Subcutaneous adipose tissue (tissue), 4 donors: Measurements from ENCODE around the gene CREB3L2. TPM values are rescaled to one million over a fixed set of nuclear protein-coding genes. Genes with fewer than 3 reads are reported as not detected.

ENCODE experiments used
- total RNA-seq, 4 donors: library from RNA; depleted of rRNA; stranded (reverse); fragments of >200 nt; gene quantifications; one replicate each; pipeline ENCODE4 v1.1.0, GENCODE V29; 2016
- TF ChIP-seq, protein P1 (sequence below): fragments of 450-650 bp; IDR thresholded peaks from one replicate; pipeline ENCODE4 v1.5.1; 2016; ENCODE audit warnings: low read depth, mild to moderate bottlenecking, control low read depth, antibody characterized with exemption, moderate library complexity

The CREB3L2 gene
- total RNA-seq, 4 donors from 2014 or later, result 26.9 to 78.4 (median 30.8) TPM

- TF ChIP-seq, protein P1, sequence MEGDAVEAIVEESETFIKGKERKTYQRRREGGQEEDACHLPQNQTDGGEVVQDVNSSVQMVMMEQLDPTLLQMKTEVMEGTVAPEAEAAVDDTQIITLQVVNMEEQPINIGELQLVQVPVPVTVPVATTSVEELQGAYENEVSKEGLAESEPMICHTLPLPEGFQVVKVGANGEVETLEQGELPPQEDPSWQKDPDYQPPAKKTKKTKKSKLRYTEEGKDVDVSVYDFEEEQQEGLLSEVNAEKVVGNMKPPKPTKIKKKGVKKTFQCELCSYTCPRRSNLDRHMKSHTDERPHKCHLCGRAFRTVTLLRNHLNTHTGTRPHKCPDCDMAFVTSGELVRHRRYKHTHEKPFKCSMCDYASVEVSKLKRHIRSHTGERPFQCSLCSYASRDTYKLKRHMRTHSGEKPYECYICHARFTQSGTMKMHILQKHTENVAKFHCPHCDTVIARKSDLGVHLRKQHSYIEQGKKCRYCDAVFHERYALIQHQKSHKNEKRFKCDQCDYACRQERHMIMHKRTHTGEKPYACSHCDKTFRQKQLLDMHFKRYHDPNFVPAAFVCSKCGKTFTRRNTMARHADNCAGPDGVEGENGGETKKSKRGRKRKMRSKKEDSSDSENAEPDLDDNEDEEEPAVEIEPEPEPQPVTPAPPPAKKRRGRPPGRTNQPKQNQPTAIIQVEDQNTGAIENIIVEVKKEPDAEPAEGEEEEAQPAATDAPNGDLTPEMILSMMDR, result no peak
These were observed 26.1 kb downstream of the CREB3L2 start for GRCh38 chr7:137975768-137976167.

DNA sequence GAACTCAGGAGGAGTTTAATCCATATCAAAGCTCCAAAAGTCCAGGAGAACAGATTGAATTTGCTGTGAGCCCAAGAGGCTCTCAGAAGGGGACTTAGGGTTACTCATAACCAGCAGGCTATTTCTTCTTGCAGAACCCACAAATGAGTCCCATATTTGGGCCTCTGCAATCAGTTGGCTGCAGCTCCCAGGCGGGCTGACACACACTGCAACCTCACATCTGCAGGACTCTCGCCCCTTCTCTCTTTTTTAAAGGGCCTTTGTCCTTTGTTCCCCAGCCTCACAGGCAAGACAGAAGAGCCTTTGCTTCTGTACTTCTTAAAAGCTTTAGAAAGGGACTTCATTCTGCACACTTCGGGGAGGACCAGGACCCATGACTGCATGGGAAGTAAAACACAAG, 26.7 kb downstream of the CREB3L2 start:
- TF ChIP-seq, protein P1, result no peak

- TF ChIP-seq, protein P1, result no peak
These were observed 27.1 kb downstream of the CREB3L2 start for GRCh38 chr7:137974766-137975165.

DNA sequence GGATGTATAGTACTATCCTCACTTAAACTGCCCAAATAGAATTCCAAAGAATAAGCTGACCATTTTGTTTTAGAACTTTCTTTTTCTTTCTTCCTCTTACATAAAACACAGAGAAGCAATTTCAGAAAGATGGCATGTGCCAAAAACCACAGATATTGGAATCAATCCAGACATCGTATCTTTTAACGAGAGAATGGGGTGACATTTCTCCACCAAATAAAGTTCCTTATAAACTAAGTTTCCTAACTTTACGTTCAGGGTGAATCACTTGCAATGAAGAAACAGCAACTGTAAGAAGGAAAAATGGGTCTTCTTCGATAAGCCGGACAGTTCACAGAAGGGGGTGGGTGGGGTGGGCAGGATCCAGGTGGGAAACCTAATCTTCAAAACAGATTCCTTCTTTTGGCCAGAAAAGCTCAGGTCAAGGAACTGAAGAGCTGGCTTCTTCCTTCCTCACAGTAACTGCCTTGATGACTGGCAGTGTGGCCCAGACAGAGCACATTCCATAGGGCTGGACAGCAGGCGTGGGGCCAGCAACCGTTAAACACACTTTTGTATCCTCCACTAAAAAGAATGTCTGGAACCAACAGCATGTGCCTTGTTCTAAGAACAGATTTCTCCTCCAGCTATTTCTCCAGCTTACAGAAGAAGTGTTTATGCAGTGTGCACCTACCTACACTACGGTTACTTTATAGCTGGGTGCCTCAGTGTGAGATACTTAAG, 31.5 kb downstream of the CREB3L2 start:
- TF ChIP-seq, protein P1, result no peak

- TF ChIP-seq, protein P1, result no peak
These were observed 32.1 kb downstream of the CREB3L2 start for GRCh38 chr7:137969828-137970227.

- TF ChIP-seq, protein P1, result no peak
These were observed 33.0 kb downstream of the CREB3L2 start for GRCh38 chr7:137968890-137969289.

- TF ChIP-seq, protein P1, result no peak
These were observed 34.5 kb downstream of the CREB3L2 start for GRCh38 chr7:137967143-137968018.
